Erythroblast (primary cell): ENCODE measurements around the gene ADAMTS1.

ENCODE experiments used
- GATA1 ChIP-seq: IDR thresholded peaks from 2 replicates; pipeline ENCODE4 v1.6.1; 2011; ENCODE audit warnings: low read depth, mild to moderate bottlenecking, control low read depth, low read length, moderate library complexity
- POLR2A ChIP-seq: IDR thresholded peaks from 2 replicates; pipeline ENCODE4 v1.6.1; 2011; ENCODE audit warnings: mild to moderate bottlenecking, low read length

GRCh38 chr21:26826801-26827200 lies 18.4 kb downstream of the ADAMTS1 start:
- TF ChIP-seq POLR2A: no peak
- no peak for TF ChIP-seq GATA1
